C4-2B (cell line): ENCODE results near the gene HYAL2.

ENCODE experiments used
- H3K27ac ChIP-seq: fragments of 450-650 bp; 2 replicates; pipeline ENCODE4 v1.5.1; 2017
- CTCF ChIP-seq: fragments of 450-650 bp; conservative IDR thresholded peaks from 2 replicates; pipeline ENCODE4 v1.5.1; 2017; ENCODE audit warnings: mild to moderate bottlenecking
- ZFX ChIP-seq: fragments of 450-650 bp; IDR thresholded peaks from 2 replicates; pipeline ENCODE4 v1.6.1; 2017

The HYAL2 gene

GRCh38 chr3:50268703-50269451 is 53.7 kb downstream of the HYAL2 start, which contains the start of gene SEMA3B:
TSS of gene SEMA3B (plus strand) at chr3:50269147. CDS start at chr3:50269241, 94 bp downstream.
- no peak for TF ChIP-seq CTCF
- no peak for TF ChIP-seq ZFX
- H3K27ac ChIP-seq = peak within 1 kb of the TSS; percentile 41

GRCh38 chr3:50268276-50268675 is 54.3 kb downstream of the HYAL2 start:
- no peak overlapping the region for H3K27ac ChIP-seq
- TF ChIP-seq ZFX = no peak
- TF ChIP-seq CTCF = no peak
